HEK293 (cell line): ENCODE measurements around the gene APLF.

Source experiments
- CTCF ChIA-PET: fragments of 350-600 bp; formaldehyde crosslinking; extraction: SDS; loops from one replicate; lab custom pipeline; 2021; ENCODE audit warnings: antibody characterized with exemption; lab: Yijun Ruan, JAX
- POLR2A ChIA-PET: fragments of 300-600 bp; formaldehyde crosslinking; extraction: SDS; loops from one replicate; lab custom pipeline; 2020; ENCODE audit warnings: antibody characterized with exemption, inconsistent platforms; lab: Yijun Ruan, JAX
- H3K27ac ChIP-seq: fragments of 200-500 bp; sonication (Bioruptor generic); 2 replicates; pipeline ENCODE4 v1.5.1; 2014; ENCODE audit warnings: low read depth, low read length, control low read depth, inconsistent platforms; ENCODE audit errors: extremely low read depth
- H3K36me3 ChIP-seq, 2 experiments: fragments of 200-500 bp in 1 of 2; sonication (Bioruptor generic) in 1 of 2; 1 replicate in 1 of 2; 2 replicates in 1 of 2; pipeline ENCODE4 v1.5.1; 2014 to 2017; ENCODE audit warnings: inconsistent platforms in 2 of 2, low read length in 2 of 2; ENCODE audit not compliant: control insufficient read depth in 2 of 2, insufficient read depth in 1 of 2
- H3K4me1 ChIP-seq: fragments of 200-500 bp; sonication (Bioruptor generic); 2 replicates; pipeline ENCODE4 v1.5.1; 2014; ENCODE audit warnings: mild to moderate bottlenecking, low read length, inconsistent platforms; ENCODE audit not compliant: control insufficient read depth, insufficient read depth
- H3K4me3 ChIP-seq: 2 replicates; pipeline ENCODE4 v1.5.1; 2011; ENCODE audit warnings: low read depth, mild to moderate bottlenecking, control low read depth, low read length, moderate library complexity
- H3K9me3 ChIP-seq: fragments of 200-500 bp; sonication (Bioruptor generic); 2 replicates; pipeline ENCODE4 v1.5.1; 2014; ENCODE audit warnings: low read depth, low read length, inconsistent platforms; ENCODE audit not compliant: control insufficient read depth, insufficient read depth
- BCL11B ChIP-seq: fragments of 450-650 bp; formaldehyde crosslinking; IDR thresholded peaks from 2 replicates; pipeline ENCODE4 v1.5.1; 2016; ENCODE audit warnings: low read depth, missing biosample characterization, missing genetic modification characterization
- EGR2 ChIP-seq: fragments of 450-650 bp; formaldehyde crosslinking; IDR thresholded peaks from 2 replicates; pipeline ENCODE4 v1.5.1; 2016; ENCODE audit warnings: low read depth, missing biosample characterization, missing genetic modification characterization
- IKZF3 ChIP-seq: fragments of 450-650 bp; IDR thresholded peaks from 2 replicates; pipeline ENCODE4 v1.5.0; 2018; ENCODE audit warnings: missing biosample characterization, mild to moderate bottlenecking, missing genetic modification characterization, moderate library complexity
- KLF16 ChIP-seq: fragments of 450-650 bp; formaldehyde crosslinking; IDR thresholded peaks from 2 replicates; pipeline ENCODE4 v1.5.1; 2017; ENCODE audit warnings: missing biosample characterization, missing genetic modification characterization
- KLF8 ChIP-seq: fragments of 450-650 bp; formaldehyde crosslinking; IDR thresholded peaks from 2 replicates; pipeline ENCODE4 v1.5.1; 2016; ENCODE audit warnings: missing biosample characterization, missing genetic modification characterization
- MYNN ChIP-seq: fragments of 450-650 bp; formaldehyde crosslinking; IDR thresholded peaks from 2 replicates; pipeline ENCODE4 v1.5.1; 2016; ENCODE audit warnings: missing biosample characterization, missing genetic modification characterization, borderline replicate concordance
- RBAK ChIP-seq: fragments of 450-650 bp; formaldehyde crosslinking; IDR thresholded peaks from 2 replicates; pipeline ENCODE4 v1.5.1; 2016; ENCODE audit warnings: missing biosample characterization, missing genetic modification characterization
- TSHZ1 ChIP-seq: fragments of 450-650 bp; formaldehyde crosslinking; IDR thresholded peaks from 2 replicates; pipeline ENCODE4 v1.5.1; 2016; ENCODE audit warnings: missing biosample characterization, missing genetic modification characterization, borderline replicate concordance
- ZBTB8A ChIP-seq: fragments of 450-650 bp; formaldehyde crosslinking; IDR thresholded peaks from 2 replicates; pipeline ENCODE4 v1.5.1; 2016; ENCODE audit warnings: missing biosample characterization, missing genetic modification characterization
- ZFHX2 ChIP-seq: fragments of 450-650 bp; formaldehyde crosslinking; conservative IDR thresholded peaks from 2 replicates; pipeline ENCODE4 v1.5.1; 2016; ENCODE audit warnings: missing biosample characterization, missing genetic modification characterization
- ZNF146 ChIP-seq: fragments of 450-650 bp; formaldehyde crosslinking; IDR thresholded peaks from 2 replicates; pipeline ENCODE4 v1.5.1; 2016; ENCODE audit warnings: missing biosample characterization, missing genetic modification characterization
- ZNF157 ChIP-seq: fragments of 450-650 bp; formaldehyde crosslinking; IDR thresholded peaks from 2 replicates; pipeline ENCODE4 v1.5.1; 2016; ENCODE audit warnings: missing biosample characterization, missing genetic modification characterization
- ZNF169 ChIP-seq: fragments of 450-650 bp; formaldehyde crosslinking; IDR thresholded peaks from 2 replicates; pipeline ENCODE4 v1.5.1; 2016; ENCODE audit warnings: missing biosample characterization, missing genetic modification characterization
- ZNF211 ChIP-seq: fragments of 450-650 bp; formaldehyde crosslinking; IDR thresholded peaks from 2 replicates; pipeline ENCODE4 v1.5.1; 2016; ENCODE audit warnings: low read depth, missing biosample characterization, missing genetic modification characterization
- ZNF341 ChIP-seq: fragments of 450-650 bp; formaldehyde crosslinking; IDR thresholded peaks from 2 replicates; pipeline ENCODE4; 2016; ENCODE audit warnings: low read depth, missing biosample characterization, missing genetic modification characterization
- ZNF391 ChIP-seq: fragments of 450-650 bp; formaldehyde crosslinking; IDR thresholded peaks from 2 replicates; pipeline ENCODE4 v1.5.1; 2016; ENCODE audit warnings: low read depth, missing biosample characterization, missing genetic modification characterization, borderline replicate concordance
- ZNF501 ChIP-seq: fragments of 450-650 bp; formaldehyde crosslinking; IDR thresholded peaks from 2 replicates; pipeline ENCODE4 v1.5.1; 2016; ENCODE audit warnings: missing biosample characterization, missing genetic modification characterization
- ZNF521 ChIP-seq: fragments of 450-650 bp; formaldehyde crosslinking; IDR thresholded peaks from 2 replicates; pipeline ENCODE4 v1.5.1; 2017; ENCODE audit warnings: missing biosample characterization, mild to moderate bottlenecking, missing genetic modification characterization
- ZNF549 ChIP-seq: fragments of 450-650 bp; IDR thresholded peaks from 2 replicates; pipeline ENCODE4 v1.5.1; 2018; ENCODE audit warnings: missing biosample characterization, missing genetic modification characterization, mild to moderate bottlenecking, inconsistent platforms, moderate library complexity
- ZNF560 ChIP-seq: fragments of 450-650 bp; formaldehyde crosslinking; IDR thresholded peaks from 2 replicates; pipeline ENCODE4 v1.5.1; 2017; ENCODE audit warnings: missing biosample characterization, missing genetic modification characterization, borderline replicate concordance
- ZNF645 ChIP-seq: fragments of 450-650 bp; formaldehyde crosslinking; IDR thresholded peaks from 2 replicates; pipeline ENCODE4; 2016; ENCODE audit warnings: missing biosample characterization, missing genetic modification characterization
- ZNF654 ChIP-seq: fragments of 450-650 bp; formaldehyde crosslinking; IDR thresholded peaks from 2 replicates; pipeline ENCODE4 v1.5.1; 2016; ENCODE audit warnings: low read depth, missing biosample characterization, missing genetic modification characterization
- ZNF664 ChIP-seq: fragments of 450-650 bp; formaldehyde crosslinking; IDR thresholded peaks from 2 replicates; pipeline ENCODE4 v1.5.1; 2016; ENCODE audit warnings: missing biosample characterization, missing genetic modification characterization
- ZNF76 ChIP-seq: fragments of 450-650 bp; formaldehyde crosslinking; IDR thresholded peaks from 2 replicates; pipeline ENCODE4; 2016; ENCODE audit warnings: low read depth, missing biosample characterization, missing genetic modification characterization, borderline replicate concordance
- ZNF768 ChIP-seq: fragments of 450-650 bp; formaldehyde crosslinking; IDR thresholded peaks from 2 replicates; pipeline ENCODE4 v1.5.1; 2018; ENCODE audit warnings: missing biosample characterization, mild to moderate bottlenecking, missing genetic modification characterization
- ZSCAN16 ChIP-seq: fragments of 450-650 bp; formaldehyde crosslinking; IDR thresholded peaks from 2 replicates; pipeline ENCODE4 v1.5.1; 2016; ENCODE audit warnings: missing biosample characterization, missing genetic modification characterization

Gene APLF

DNA sequence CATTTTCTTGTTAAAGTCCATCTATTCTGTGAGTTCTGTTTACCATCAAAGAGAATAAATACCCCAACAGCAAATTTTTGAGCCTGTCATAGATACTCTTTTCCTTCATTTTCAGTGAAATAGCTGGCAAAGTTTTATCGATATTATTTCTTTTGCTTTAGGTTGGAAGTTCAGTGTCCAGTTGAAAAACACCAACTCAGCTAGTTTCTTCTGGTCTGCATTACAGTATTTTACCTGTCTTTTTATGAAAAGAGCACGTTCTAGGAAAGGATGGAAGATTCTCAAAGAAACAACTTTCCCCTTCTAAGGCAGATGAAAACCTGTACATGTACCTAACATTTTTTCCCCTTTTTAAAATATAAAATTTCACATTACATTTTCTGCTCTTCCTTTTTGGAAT is 95.5 kb downstream of the APLF start:
- H3K36me3 ChIP-seq: no peaks in the 10 kb centered on the region
- ChIA-PET POLR2A (no interaction called here), CTCF (interaction anchor here (1.8 kb wide), 1 partner anchor 32 kb away, joined by 8 read pairs; no protein-coding TSS in a partner anchor)
- no peak for TF ChIP-seq KLF8
- no peak for TF ChIP-seq ZNF521
- TF ChIP-seq ZNF391: no peak
- no peak for TF ChIP-seq KLF16
- TF ChIP-seq TSHZ1 (tag by site-specific recombination): no peak
- TF ChIP-seq ZNF654 (tag by site-specific recombination): no peak
- no peak for TF ChIP-seq ZNF549 (tag by site-specific recombination)
- no peak for TF ChIP-seq ZNF76 (tag by site-specific recombination)
- no peak for TF ChIP-seq ZBTB8A (tag by site-specific recombination)
- TF ChIP-seq RBAK (tag by site-specific recombination): no peak
- TF ChIP-seq ZFHX2 (tag by site-specific recombination): no peak
- no peak for TF ChIP-seq BCL11B
- TF ChIP-seq ZNF169 (tag by site-specific recombination): no peak
- no peak for TF ChIP-seq ZNF146 (tag by site-specific recombination)
- TF ChIP-seq ZNF560: no peak
- no peak for TF ChIP-seq ZNF501 (tag by site-specific recombination)
- TF ChIP-seq MYNN (tag by site-specific recombination): no peak
- TF ChIP-seq ZNF341 (tag by site-specific recombination): no peak
- TF ChIP-seq ZNF664 (tag by site-specific recombination): no peak
- no peak overlapping the region for H3K4me3 ChIP-seq
- H3K27ac ChIP-seq: no peak overlapping the region
- H3K9me3 ChIP-seq: no peaks in the 10 kb centered on the region
- H3K4me1 ChIP-seq: no peaks in the 10 kb centered on the region

DNA sequence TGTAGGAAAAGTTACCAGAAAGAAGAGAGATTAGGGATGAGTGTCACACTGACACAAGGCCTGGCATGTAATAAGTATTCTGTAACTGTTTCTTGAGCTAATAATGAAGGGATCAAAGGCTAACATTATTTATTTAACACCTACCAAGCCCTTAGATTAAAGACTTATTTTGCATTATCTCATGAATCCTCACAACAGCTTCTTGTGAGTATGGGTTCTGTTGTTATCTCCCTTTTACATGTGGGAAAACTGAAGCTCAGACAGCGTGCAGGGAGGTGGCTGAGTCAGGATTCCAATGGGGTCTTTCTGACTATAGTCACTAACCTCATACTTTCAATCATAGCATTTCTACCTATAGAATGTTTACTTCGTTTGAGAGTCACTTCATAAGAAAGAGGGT is 97.0 kb downstream of the APLF start:
- no peak overlapping the region for H3K27ac ChIP-seq
- no peaks in the 10 kb centered on the region for H3K36me3 ChIP-seq
- ChIA-PET POLR2A (no interaction called here), CTCF (interaction anchor here (0.7 to 1.1 kb wide), 2 partner anchors 28 to 31 kb away, joined by 3 read pairs; no protein-coding TSS in a partner anchor)
- no peaks in the 10 kb centered on the region for H3K9me3 ChIP-seq
- H3K4me1 ChIP-seq: no peaks in the 10 kb centered on the region
- no peak overlapping the region for H3K4me3 ChIP-seq
- no peak for TF ChIP-seq ZNF768 (tag by site-specific recombination)
- no peak for TF ChIP-seq EGR2 (tag by site-specific recombination)
- TF ChIP-seq ZNF211 (tag by site-specific recombination): no peak
- TF ChIP-seq IKZF3 (tag by site-specific recombination): no peak
- no peak for TF ChIP-seq ZNF645
- no peak for TF ChIP-seq ZSCAN16 (tag by site-specific recombination)
- TF ChIP-seq ZNF157: no peak
